ENCODE results near the gene NAPEPLD.

DNA sequence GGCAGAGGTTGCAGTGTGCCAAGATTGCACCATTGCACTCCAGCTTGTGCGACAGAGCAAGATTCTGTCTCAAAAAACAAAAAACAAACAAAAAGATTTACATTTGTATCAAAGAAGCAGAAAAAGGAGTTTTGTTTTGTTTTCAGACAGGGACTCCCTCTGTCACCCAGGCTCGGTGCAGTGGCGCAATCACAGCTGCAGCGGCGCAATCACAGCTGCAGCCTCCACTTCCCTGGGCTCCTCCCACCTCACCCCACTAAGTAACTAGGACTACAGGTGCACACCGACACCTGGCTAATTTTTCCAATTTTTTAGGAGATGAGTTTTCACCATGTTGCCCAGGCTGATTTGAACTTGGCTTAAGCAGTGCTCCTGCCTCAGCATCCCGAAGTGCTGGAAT is 72.1 kb downstream of the NAPEPLD start:
- TF ChIP-seq, protein P1, sequence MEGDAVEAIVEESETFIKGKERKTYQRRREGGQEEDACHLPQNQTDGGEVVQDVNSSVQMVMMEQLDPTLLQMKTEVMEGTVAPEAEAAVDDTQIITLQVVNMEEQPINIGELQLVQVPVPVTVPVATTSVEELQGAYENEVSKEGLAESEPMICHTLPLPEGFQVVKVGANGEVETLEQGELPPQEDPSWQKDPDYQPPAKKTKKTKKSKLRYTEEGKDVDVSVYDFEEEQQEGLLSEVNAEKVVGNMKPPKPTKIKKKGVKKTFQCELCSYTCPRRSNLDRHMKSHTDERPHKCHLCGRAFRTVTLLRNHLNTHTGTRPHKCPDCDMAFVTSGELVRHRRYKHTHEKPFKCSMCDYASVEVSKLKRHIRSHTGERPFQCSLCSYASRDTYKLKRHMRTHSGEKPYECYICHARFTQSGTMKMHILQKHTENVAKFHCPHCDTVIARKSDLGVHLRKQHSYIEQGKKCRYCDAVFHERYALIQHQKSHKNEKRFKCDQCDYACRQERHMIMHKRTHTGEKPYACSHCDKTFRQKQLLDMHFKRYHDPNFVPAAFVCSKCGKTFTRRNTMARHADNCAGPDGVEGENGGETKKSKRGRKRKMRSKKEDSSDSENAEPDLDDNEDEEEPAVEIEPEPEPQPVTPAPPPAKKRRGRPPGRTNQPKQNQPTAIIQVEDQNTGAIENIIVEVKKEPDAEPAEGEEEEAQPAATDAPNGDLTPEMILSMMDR (tag by site-specific recombination; IDR thresholded peaks at IDR 0.05): no peak
- TF ChIP-seq TCF7L2 (IDR thresholded peaks at IDR 0.05; ENCODE audit: borderline replicate concordance, low read depth, low read length) (no peak), MYNN (tag by site-specific recombination; IDR thresholded peaks at IDR 0.05; ENCODE audit: borderline replicate concordance) (no peak), GFI1B (tag by site-specific recombination; IDR thresholded peaks at IDR 0.05) (no peak), PATZ1 (tag by site-specific recombination; IDR thresholded peaks at IDR 0.05) (no peak), ZNF555 (tag by site-specific recombination; conservative IDR thresholded peaks at IDR 0.05) (no peak), ZNF747 (tag by site-specific recombination; IDR thresholded peaks at IDR 0.05) (no peak)

All from HEK293 (cell line).